Activated CD4-positive, alpha-beta memory T cell treated with anti-CD3 and anti-CD28 coated beads for 36 hours (primary cell): ENCODE data around the gene MLLT3. TPM values are rescaled to one million over a fixed set of nuclear protein-coding genes. Genes with fewer than 3 reads are reported as not detected.

Experiments
- CTCF ChIA-PET: fragments of 350-600 bp; sonication (Branson Sonifier 250); formaldehyde crosslinking; loops from one replicate; lab custom pipeline; 2021; ENCODE audit warnings: antibody characterized with exemption, inconsistent platforms; lab: Charles Lee
- POLR2A ChIA-PET: fragments of 350-600 bp; sonication (Branson Sonifier 250); formaldehyde crosslinking; loops from one replicate; lab custom pipeline; 2021; ENCODE audit warnings: antibody characterized with exemption; lab: Charles Lee
- DNase-seq: peaks from one replicate; pipeline ENCODE4 v3.0.0-alpha.2; 2020
- H3K27ac Mint-ChIP-seq: one replicate; pipeline ENCODE4 v1.8.0; 2021; ENCODE audit warnings: mixed read lengths
- H3K27me3 Mint-ChIP-seq: one replicate; pipeline ENCODE4 v1.8.0; 2021; ENCODE audit warnings: mixed read lengths
- H3K36me3 Mint-ChIP-seq: one replicate; pipeline ENCODE4 v1.8.0; 2021; ENCODE audit warnings: mixed read lengths
- H3K4me1 Mint-ChIP-seq: one replicate; pipeline ENCODE4 v1.8.0; 2021; ENCODE audit warnings: low read depth, mixed read lengths
- H3K4me3 Mint-ChIP-seq: one replicate; pipeline ENCODE4 v1.8.0; 2021; ENCODE audit warnings: mild to moderate bottlenecking, mixed read lengths
- H3K9me3 Mint-ChIP-seq: one replicate; pipeline ENCODE4 v1.8.0; 2021; ENCODE audit warnings: mixed read lengths
- intact Hi-C: fragments of 100-400 bp; cut with micrococcal nuclease; formaldehyde crosslinking; loops from one replicate; pipeline ENCODE4 v1.15.1; 2023
- total RNA-seq, 2 experiments: library from RNA; stranded (reverse); gene quantifications; one replicate each; pipeline ENCODE4 v1.2.3, GENCODE V29; 2021

Gene MLLT3
- total RNA-seq, 2 experiments from 2014 or later: 30.8 to 34.0 TPM

DNA sequence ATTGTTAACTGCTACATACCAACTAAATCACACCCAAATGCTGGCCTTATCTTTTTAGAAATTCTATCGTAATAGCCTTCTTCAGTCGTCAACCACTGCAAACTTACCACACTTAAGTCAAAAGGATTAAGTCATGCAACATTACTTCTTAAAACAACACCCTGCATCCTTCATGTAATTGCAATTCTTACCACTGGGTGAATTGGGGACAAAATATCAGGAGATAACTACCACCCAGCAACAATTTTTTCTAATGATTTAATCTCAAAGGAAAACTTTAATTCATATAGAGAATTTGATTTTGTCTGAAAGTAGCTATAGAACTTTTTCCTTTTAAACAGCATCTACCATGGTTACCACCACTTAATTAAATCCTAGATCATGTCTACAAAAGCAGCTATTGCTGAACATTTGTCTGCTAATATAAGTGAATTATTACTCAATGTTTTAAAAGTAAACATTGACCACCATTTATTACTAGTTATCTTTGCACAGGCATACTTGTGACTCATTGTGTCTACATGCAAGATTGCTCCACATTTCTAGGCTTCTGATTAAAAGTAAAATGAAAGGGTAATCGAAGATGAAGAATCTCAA is 10.5 kb downstream of the MLLT3 start:
- no peak overlapping the region for H3K4me3 Mint-ChIP-seq
- H3K36me3 Mint-ChIP-seq: no peaks in the 10 kb centered on the region
- DNase-seq: no peak
- H3K27me3 Mint-ChIP-seq: no peaks in the 10 kb centered on the region
- H3K9me3 Mint-ChIP-seq: no peaks in the 10 kb centered on the region
- H3K27ac Mint-ChIP-seq: no peak overlapping the region
- H3K4me1 Mint-ChIP-seq: peaks cover 67% of the 10 kb centered on the region
- CTCF ChIA-PET: interaction anchor here (0.6 to 1.0 kb wide), 7 partner anchors 10 to 329 kb away, joined by 3 to 5 read pairs (median 3); partner anchors contain the start of gene MLLT3
- POLR2A ChIA-PET: interaction anchor here (1.2 kb wide), 1 partner anchor 10 kb away, joined by 4 read pairs; the partner anchor contains the start of gene MLLT3
- intact Hi-C loops: loop anchor here (2.0 kb wide), 1 partner anchor 49 kb away; no protein-coding TSS in a partner anchor

DNA sequence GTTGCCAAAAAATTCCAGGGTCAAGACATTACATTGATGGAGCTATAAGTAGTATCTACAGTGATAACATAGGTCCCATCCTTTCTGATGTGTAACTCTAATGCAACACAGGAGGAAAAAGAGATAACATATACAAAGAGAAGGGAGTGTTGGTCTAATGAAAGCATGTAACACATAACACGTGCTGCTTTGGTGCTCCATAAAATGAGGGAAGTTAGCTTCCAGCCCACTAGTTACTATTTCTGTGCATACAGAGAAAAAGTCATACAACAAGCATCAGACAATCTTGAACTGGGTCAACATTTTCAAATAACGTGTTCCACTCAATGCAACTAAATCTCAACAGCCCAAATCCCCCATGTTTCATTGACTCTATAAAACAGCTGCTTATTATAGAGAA is 11.7 kb downstream of the MLLT3 start:
- Mint-ChIP-seq H3K27me3 (no peaks in the 10 kb centered on the region), H3K9me3 (no peaks in the 10 kb centered on the region), H3K4me1 (peaks cover 73% of the 10 kb centered on the region), H3K27ac (no peak overlapping the region), H3K4me3 (no peak overlapping the region), H3K36me3 (no peaks in the 10 kb centered on the region)
- CTCF ChIA-PET: interaction anchor here (0.7 to 1.9 kb wide), 3 partner anchors 9 to 14 kb away, joined by 3 to 4 read pairs (median 3); partner anchors contain the start of gene MLLT3
- POLR2A ChIA-PET: interaction anchor here (1.4 kb wide), 1 partner anchor 12 kb away, joined by 5 read pairs; the partner anchor contains the start of gene MLLT3
- no peak for DNase-seq
- intact Hi-C loops: no loop called here

DNA sequence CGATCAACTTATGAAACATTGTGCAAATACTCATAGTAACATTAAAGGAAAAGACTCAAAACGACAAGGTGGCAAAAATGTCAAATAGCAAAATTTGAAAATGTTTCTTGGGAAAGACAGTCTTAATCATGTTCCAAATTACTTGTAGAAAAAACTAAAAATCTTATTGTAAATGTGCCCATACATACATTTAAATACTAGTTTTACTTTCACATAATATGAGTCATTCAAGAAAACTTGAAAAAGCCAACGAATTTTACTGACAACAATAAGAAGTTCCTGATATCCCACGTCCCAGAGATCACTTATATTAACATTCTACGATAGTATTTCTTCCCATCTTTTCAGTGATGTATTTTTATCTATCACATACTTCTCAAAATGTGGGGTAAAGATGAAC is 13.7 kb downstream of the MLLT3 start:
- ChIA-PET CTCF (no interaction called here), POLR2A (no interaction called here)
- DNase-seq: no peak
- Mint-ChIP-seq H3K4me1 (peaks cover 75% of the 10 kb centered on the region), H3K27ac (no peak overlapping the region), H3K36me3 (no peaks in the 10 kb centered on the region), H3K4me3 (no peak overlapping the region), H3K27me3 (no peaks in the 10 kb centered on the region), H3K9me3 (no peaks in the 10 kb centered on the region)
- intact Hi-C loops: no loop called here

DNA sequence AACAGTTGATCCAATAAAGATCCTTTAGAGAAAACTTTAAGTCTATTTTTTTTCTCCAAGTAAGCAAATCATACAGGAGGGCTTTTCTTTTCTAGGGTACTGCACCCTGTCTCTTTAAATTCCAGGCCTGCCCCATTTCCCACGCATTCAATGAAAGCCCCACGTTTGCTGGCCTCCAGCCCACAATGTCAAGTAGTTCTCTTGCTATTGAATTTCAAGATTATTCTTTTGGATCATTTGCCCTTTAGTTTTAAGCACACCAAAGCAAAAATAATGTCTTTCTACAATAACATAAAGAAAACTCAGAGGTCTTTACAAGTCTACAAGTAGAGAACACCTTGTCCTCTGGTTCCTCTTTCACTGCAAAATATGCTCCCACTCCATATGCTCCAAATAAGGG is 15.6 kb downstream of the MLLT3 start:
- Mint-ChIP-seq H3K9me3 (no peaks in the 10 kb centered on the region), H3K27ac (no peak overlapping the region), H3K27me3 (no peaks in the 10 kb centered on the region), H3K4me3 (no peak overlapping the region), H3K4me1 (peaks cover 75% of the 10 kb centered on the region), H3K36me3 (peaks cover 2% of the 10 kb centered on the region)
- POLR2A ChIA-PET: no interaction called here
- no peak for DNase-seq
- intact Hi-C loops: no loop called here
- CTCF ChIA-PET: interaction anchor here (1.1 to 1.4 kb wide), 2 partner anchors 9 to 15 kb away, joined by 4 to 6 read pairs; partner anchors contain the start of gene MLLT3

DNA sequence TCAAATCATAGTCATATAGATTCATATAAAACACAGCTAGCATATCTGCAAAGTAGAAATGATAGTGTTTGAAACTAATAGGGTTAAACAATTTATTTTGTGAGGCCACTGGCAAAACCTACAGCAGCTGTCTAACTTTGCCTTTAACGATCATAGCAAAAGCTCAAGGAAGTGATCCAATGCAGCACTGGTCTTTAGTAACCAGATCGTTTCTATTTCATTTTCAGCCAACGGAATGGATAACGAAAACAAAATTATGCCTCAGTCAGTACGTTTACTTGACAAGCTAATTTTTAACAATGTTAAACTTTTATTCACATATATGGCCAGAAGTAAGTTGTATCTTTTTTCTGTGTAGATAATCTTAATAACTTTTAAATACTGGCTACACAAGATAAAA is 17.7 kb downstream of the MLLT3 start:
- CTCF ChIA-PET: interaction anchor here (1.0 to 1.2 kb wide), 2 partner anchors 34 to 46 kb away, joined by 4 read pairs; no protein-coding TSS in a partner anchor
- Mint-ChIP-seq H3K4me3 (peak overlapping the region; percentile 34), H3K36me3 (peaks cover 5% of the 10 kb centered on the region), H3K27me3 (no peaks in the 10 kb centered on the region), H3K9me3 (no peaks in the 10 kb centered on the region), H3K4me1 (peaks cover 72% of the 10 kb centered on the region), H3K27ac (peak overlapping the region; percentile 49)
- intact Hi-C loops: loop anchor here (2.0 to 5.0 kb wide), 2 partner anchors 16 to 42 kb away; no protein-coding TSS in a partner anchor
- no peak for DNase-seq
- POLR2A ChIA-PET: interaction anchor here (1.7 kb wide), 1 partner anchor 18 kb away, joined by 9 read pairs; the partner anchor contains the start of gene MLLT3

DNA sequence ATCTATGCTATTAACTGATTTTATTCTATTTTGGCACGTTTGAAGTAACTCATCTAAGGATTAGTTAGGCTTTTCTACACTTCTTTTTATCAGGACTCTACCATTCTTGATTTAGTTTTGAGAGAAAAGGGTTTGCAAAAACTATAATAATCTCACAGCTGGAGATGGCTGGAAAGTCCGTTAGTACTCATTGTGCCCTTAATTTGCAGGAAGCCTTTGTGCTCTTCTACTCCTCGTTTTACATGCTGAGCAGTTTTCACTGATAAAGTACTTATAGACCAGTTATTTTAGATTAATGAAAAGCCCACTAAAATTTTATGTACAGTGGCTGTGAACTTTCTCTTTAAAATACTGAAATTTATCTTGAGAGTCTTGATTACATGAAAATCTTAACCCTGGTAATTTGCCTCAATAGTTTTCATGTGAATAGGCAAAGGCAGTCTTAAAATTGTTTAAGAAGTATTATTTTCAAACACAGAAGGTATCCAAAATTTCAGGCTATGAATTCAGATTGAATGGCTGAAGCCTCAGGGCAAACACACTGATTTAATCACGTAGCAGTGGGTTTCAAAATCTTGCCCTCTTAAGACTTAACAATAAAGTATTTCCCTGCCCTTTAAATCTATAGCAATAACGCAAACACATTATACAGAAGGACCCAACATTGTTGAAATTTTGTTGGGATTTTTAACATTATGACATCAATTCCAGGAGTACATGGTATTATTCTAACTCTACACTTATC is 18.6 kb downstream of the MLLT3 start:
- Mint-ChIP-seq H3K4me3 (no peak overlapping the region), H3K27me3 (no peaks in the 10 kb centered on the region), H3K27ac (no peak overlapping the region), H3K4me1 (peaks cover 71% of the 10 kb centered on the region), H3K9me3 (no peaks in the 10 kb centered on the region), H3K36me3 (peaks cover 5% of the 10 kb centered on the region)
- ChIA-PET CTCF (interaction anchor here (1.2 kb wide), 1 partner anchor 34 kb away, joined by 4 read pairs; no protein-coding TSS in a partner anchor), POLR2A (interaction anchor here (1.7 kb wide), 1 partner anchor 18 kb away, joined by 9 read pairs; the partner anchor contains the start of gene MLLT3)
- no peak for DNase-seq
- intact Hi-C loops: loop anchor here (2.0 to 5.0 kb wide), 2 partner anchors 17 to 41 kb away; no protein-coding TSS in a partner anchor

DNA sequence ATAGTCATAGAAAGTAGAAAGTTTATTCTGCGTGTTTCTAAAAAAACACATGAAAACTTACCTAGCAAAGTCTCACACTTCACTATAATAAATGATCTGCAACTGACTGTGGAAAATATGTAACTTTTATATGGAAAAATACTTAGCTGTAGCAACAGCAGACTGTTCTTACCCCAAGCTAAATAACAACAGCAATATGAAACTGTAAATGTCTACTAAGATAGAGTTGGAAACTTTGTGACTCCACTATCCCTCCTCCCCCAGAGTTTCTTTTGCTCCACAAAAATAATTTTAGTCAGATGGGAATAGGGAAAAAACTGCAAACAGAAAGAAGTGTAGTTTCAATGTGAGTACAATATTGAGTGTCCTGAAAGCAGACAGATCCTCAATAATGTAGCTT is 21.0 kb downstream of the MLLT3 start:
- no peak overlapping the region for H3K27ac Mint-ChIP-seq
- POLR2A ChIA-PET: no interaction called here

DNA sequence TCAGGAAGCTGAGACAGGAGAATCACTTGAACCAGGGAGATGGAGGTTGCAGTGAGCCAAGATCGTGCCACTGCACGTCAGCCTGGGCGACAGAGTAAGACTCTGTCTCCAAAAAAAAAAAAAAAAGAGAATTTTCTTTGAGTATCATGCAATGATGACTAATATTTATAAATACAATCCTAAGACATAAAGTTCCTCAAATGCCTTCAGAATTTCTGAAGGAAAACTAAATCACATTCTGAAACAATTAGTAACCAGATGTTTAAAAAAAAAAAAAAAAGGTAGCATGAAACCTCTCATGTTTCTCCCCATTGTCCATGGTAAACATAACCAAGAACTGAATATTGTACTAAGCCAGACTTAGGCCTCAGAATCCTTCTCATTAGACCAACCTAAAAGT is 23.1 kb downstream of the MLLT3 start:
- peaks cover 5% of the 10 kb centered on the region for H3K36me3 Mint-ChIP-seq
- CTCF ChIA-PET: interaction anchor here (1.0 to 1.5 kb wide), 2 partner anchors 18 to 20 kb away, joined by 3 to 4 read pairs; no protein-coding TSS in a partner anchor
- no peaks in the 10 kb centered on the region for H3K9me3 Mint-ChIP-seq

More for the DNA sequence above, 21.0 kb downstream of the MLLT3 start:
- CTCF ChIA-PET: interaction anchor here (0.8 to 1.4 kb wide), 3 partner anchors 11 to 39 kb away, joined by 3 to 5 read pairs (median 3); partner anchors contain the start of gene MLLT3
- no peak for DNase-seq
- H3K36me3 Mint-ChIP-seq: peaks cover 5% of the 10 kb centered on the region
- H3K4me3 Mint-ChIP-seq: no peak overlapping the region
- intact Hi-C loops: loop anchor here (5.0 kb wide), 1 partner anchor 39 kb away; no protein-coding TSS in a partner anchor
- H3K9me3 Mint-ChIP-seq: no peaks in the 10 kb centered on the region
- H3K27me3 Mint-ChIP-seq: no peaks in the 10 kb centered on the region
- peaks cover 69% of the 10 kb centered on the region for H3K4me1 Mint-ChIP-seq

DNA sequence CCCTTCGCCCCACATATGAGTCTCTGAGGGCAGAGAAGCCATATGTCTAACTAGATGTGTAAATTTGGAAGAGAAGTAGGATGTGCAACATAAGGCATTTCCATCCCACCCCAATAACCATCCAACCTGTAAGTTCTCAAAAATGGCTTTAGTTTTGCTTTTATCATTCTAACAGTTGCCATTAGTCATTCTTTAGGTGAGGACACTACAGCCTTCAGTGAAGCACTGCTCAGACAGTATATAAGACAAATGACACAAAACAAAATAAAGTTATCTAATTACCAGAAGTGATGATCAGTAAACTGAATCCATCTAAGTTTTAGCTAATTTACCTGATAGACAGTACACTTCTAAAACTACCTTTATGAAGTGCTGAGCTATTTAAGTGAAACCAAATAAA is 23.9 kb downstream of the MLLT3 start:
- H3K4me1 Mint-ChIP-seq: peaks cover 64% of the 10 kb centered on the region
- H3K9me3 Mint-ChIP-seq: no peaks in the 10 kb centered on the region
- H3K27ac Mint-ChIP-seq: no peak overlapping the region
- CTCF ChIA-PET: interaction anchor here (1.5 kb wide), 1 partner anchor 19 kb away, joined by 4 read pairs; no protein-coding TSS in a partner anchor
- H3K4me3 Mint-ChIP-seq: no peak overlapping the region
- H3K27me3 Mint-ChIP-seq: no peaks in the 10 kb centered on the region
- H3K36me3 Mint-ChIP-seq: peaks cover 5% of the 10 kb centered on the region
- POLR2A ChIA-PET: no interaction called here
- DNase-seq: no peak
- intact Hi-C loops: no loop called here

More for the DNA sequence above, 23.1 kb downstream of the MLLT3 start:
- H3K4me1 Mint-ChIP-seq: peaks cover 69% of the 10 kb centered on the region
- no peak for DNase-seq
- POLR2A ChIA-PET: no interaction called here
- H3K27me3 Mint-ChIP-seq: no peaks in the 10 kb centered on the region
- intact Hi-C loops: no loop called here
- H3K27ac Mint-ChIP-seq: no peak overlapping the region
- H3K4me3 Mint-ChIP-seq: no peak overlapping the region

DNA sequence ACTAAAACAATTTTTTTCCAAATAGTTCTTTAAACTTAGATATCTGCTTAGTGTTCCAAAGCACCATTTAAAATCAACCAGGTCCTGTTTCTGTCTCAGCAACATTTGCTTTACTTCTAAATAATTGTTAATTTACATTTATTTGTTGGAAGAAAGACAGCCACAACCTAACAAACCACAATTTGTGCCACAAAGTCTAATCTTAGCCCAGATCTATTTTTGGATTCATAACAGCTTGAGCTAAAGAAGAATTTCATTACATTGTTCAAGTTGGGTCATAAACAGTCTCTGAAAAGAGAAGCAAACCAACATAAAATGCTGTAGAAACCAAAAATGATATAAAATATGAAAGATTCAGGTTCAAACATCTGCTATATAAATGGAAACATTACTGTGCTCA is 24.4 kb downstream of the MLLT3 start:
- Mint-ChIP-seq H3K4me1 (peaks cover 61% of the 10 kb centered on the region), H3K36me3 (peaks cover 5% of the 10 kb centered on the region), H3K27ac (no peak overlapping the region), H3K27me3 (no peaks in the 10 kb centered on the region), H3K4me3 (no peak overlapping the region), H3K9me3 (no peaks in the 10 kb centered on the region)
- intact Hi-C loops: no loop called here
- DNase-seq: no peak
- CTCF ChIA-PET: interaction anchor here (1.0 to 1.3 kb wide), 3 partner anchors 8 to 241 kb away, joined by 3 to 4 read pairs (median 3); partner anchors contain the start of gene MLLT3
- POLR2A ChIA-PET: no interaction called here

DNA sequence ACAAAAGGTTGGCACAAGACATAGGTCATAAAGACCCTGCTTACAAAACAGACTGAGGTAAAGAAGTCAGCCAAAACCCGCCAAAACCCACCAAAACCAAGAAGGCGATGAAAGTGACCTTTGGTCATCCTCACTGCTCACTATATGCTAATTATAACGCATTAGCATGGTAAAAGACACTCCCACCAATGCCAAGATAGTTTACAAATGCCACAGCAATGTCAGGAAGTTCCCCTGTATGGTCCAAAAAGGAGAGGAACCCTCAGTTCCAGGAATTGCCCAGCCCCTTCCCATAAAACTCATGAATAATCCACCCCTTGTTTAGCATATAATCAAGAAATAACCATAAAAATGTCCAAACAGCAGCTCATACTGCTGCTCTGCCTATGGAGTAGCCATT is 27.7 kb downstream of the MLLT3 start:
- no peak overlapping the region for H3K4me3 Mint-ChIP-seq
- no peaks in the 10 kb centered on the region for H3K27me3 Mint-ChIP-seq
- H3K36me3 Mint-ChIP-seq: peaks cover 6% of the 10 kb centered on the region
- POLR2A ChIA-PET: no interaction called here
- intact Hi-C loops: no loop called here
- peaks cover 4% of the 10 kb centered on the region for H3K9me3 Mint-ChIP-seq
- peaks cover 44% of the 10 kb centered on the region for H3K4me1 Mint-ChIP-seq
- DNase-seq: no peak
- no peak overlapping the region for H3K27ac Mint-ChIP-seq
- CTCF ChIA-PET: no interaction called here

DNA sequence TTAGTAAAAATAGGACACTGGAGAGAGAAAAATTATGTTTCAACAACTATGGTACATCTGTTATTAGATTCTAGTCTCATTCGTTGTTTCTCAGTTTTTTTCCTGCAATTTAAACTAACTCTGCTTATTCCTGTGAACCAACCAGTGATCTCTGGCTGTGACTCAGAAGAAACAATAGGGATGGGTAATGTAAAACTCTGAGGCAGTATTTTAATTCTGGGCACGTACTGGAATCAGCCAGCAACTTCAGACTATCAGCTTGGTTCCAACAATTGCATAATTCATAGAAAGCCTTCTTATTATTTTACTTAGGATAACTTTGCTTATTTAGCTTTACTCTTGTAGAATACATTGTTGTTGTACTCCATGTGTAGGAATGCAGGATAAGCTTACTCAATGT is 28.8 kb downstream of the MLLT3 start:
- peaks cover 6% of the 10 kb centered on the region for H3K36me3 Mint-ChIP-seq
- H3K4me3 Mint-ChIP-seq: no peak overlapping the region
- intact Hi-C loops: no loop called here
- peaks cover 4% of the 10 kb centered on the region for H3K9me3 Mint-ChIP-seq
- H3K27ac Mint-ChIP-seq: no peak overlapping the region
- no peak for DNase-seq
- peaks cover 36% of the 10 kb centered on the region for H3K4me1 Mint-ChIP-seq
- no peaks in the 10 kb centered on the region for H3K27me3 Mint-ChIP-seq
- POLR2A ChIA-PET: no interaction called here
- CTCF ChIA-PET: no interaction called here
